ENCODE data around the gene BCOR. TPM values are rescaled to one million over a fixed set of nuclear protein-coding genes. Genes with fewer than 3 reads are reported as not detected.

BCOR gene
- total RNA-seq, 4 donors from 2014 or later: 19.9 to 32.5 (median 26.0) TPM

- 45% methylated on average over 7 of the region's 7 CpGs for WGBS
- Histone ChIP-seq H3K4me1 (peaks cover 21 to 100% (median 76%) of the 10 kb centered on the region in 4 donors), H3K4me3 (peak overlapping the region; percentile 48 to 61 (median 50)), H3K27me3 (peaks cover 0 to 28% (median 0%) of the 10 kb centered on the region in 4 donors), H3K36me3 (no peaks in the 10 kb centered on the region), H3K27ac (replicated peaks in 1 of 4) (peak overlapping the region in 1 of 4 donors; percentile 77), H3K9me3 (no peaks in the 10 kb centered on the region)
- intact Hi-C loops (cut with DNase I): loop anchor here (5.0 to 10.0 kb wide), 2 partner anchors 81 to 356 kb away; no protein-coding TSS in a partner anchor
- DNase-seq (ENCODE audit: extremely low spot score): no peak
- TF ChIP-seq EP300 (IDR thresholded peaks at IDR 0.05) (no peak), CTCF (IDR thresholded peaks at IDR 0.05) (no peak), POLR2AphosphoS5 (IDR thresholded peaks at IDR 0.05) (no peak), POLR2A (IDR thresholded peaks at IDR 0.05; ENCODE audit: low read depth) (no peak)
Measured at GRCh38 chrX:40090961-40091360, 6.8 kb downstream of the BCOR start.

GRCh38 chrX:40090050-40090804 lies 7.5 kb downstream of the BCOR start:
- Histone ChIP-seq H3K4me1 (peaks cover 21 to 100% (median 84%) of the 10 kb centered on the region in 4 donors), H3K27ac (replicated peaks in 1 of 4) (peak overlapping the region; percentile 61 to 80 (median 70))
- no peak for DNase-seq (ENCODE audit: extremely low spot score)

GRCh38 chrX:40088803-40089540 lies 8.8 kb downstream of the BCOR start:
- DNase-seq (ENCODE audit: extremely low spot score): no peak
- peaks cover 27 to 100% (median 93%) of the 10 kb centered on the region in 4 donors for H3K4me1 ChIP-seq
- TF ChIP-seq POLR2AphosphoS5 (IDR thresholded peaks at IDR 0.05) (no peak), POLR2A (IDR thresholded peaks at IDR 0.05; ENCODE audit: low read depth) (no peak), CTCF (IDR thresholded peaks at IDR 0.05) (no peak), EP300 (IDR thresholded peaks at IDR 0.05) (no peak)
- intact Hi-C loops (cut with DNase I): loop anchor here (5.0 kb wide), 2 partner anchors 77 to 182 kb away; no protein-coding TSS in a partner anchor
- H3K4me3 ChIP-seq: no peak overlapping the region
- H3K27me3 ChIP-seq: peaks cover 0 to 18% (median 0%) of the 10 kb centered on the region in 4 donors
- no peaks in the 10 kb centered on the region for H3K9me3 ChIP-seq
- no peaks in the 10 kb centered on the region for H3K36me3 ChIP-seq
- H3K27ac ChIP-seq (replicated peaks in 1 of 4): peak overlapping the region; percentile 63 to 80 (median 74)
- WGBS: 28% methylated on average over 9 of the region's 9 CpGs

More at GRCh38 chrX:40090050-40090804, 7.5 kb downstream of the BCOR start:
- no peaks in the 10 kb centered on the region for H3K9me3 ChIP-seq
- peaks cover 0 to 28% (median 0%) of the 10 kb centered on the region in 4 donors for H3K27me3 ChIP-seq
- H3K4me3 ChIP-seq: peak overlapping the region; percentile 48 to 61 (median 50)
- 4% methylated on average over 38 of the region's 63 CpGs for WGBS
- TF ChIP-seq POLR2A (IDR thresholded peaks at IDR 0.05; ENCODE audit: low read depth) (no peak), POLR2AphosphoS5 (IDR thresholded peaks at IDR 0.05) (no peak), EP300 (IDR thresholded peaks at IDR 0.05) (no peak), CTCF (IDR thresholded peaks at IDR 0.05) (no peak)
- H3K36me3 ChIP-seq: no peaks in the 10 kb centered on the region
- intact Hi-C loops (cut with DNase I): loop anchor here (5.0 to 10.0 kb wide), 2 partner anchors 82 to 355 kb away; no protein-coding TSS in a partner anchor

GRCh38 chrX:40088299-40088625 lies 9.5 kb downstream of the BCOR start:
- WGBS: 28% methylated on average over 5 of the region's 5 CpGs
- TF ChIP-seq EP300 (IDR thresholded peaks at IDR 0.05) (no peak), POLR2AphosphoS5 (IDR thresholded peaks at IDR 0.05) (no peak), POLR2A (IDR thresholded peaks at IDR 0.05; ENCODE audit: low read depth) (no peak), CTCF (IDR thresholded peaks at IDR 0.05) (no peak)

More at GRCh38 chrX:40088299-40088625, 9.5 kb downstream of the BCOR start:
- Histone ChIP-seq H3K27ac (replicated peaks in 1 of 4) (peak overlapping the region; percentile 63 to 80 (median 74)), H3K4me3 (no peak overlapping the region), H3K4me1 (peaks cover 33 to 100% (median 93%) of the 10 kb centered on the region in 4 donors), H3K36me3 (no peaks in the 10 kb centered on the region), H3K9me3 (no peaks in the 10 kb centered on the region), H3K27me3 (peaks cover 0 to 18% (median 0%) of the 10 kb centered on the region in 4 donors)
- no peak for DNase-seq (ENCODE audit: extremely low spot score)
- intact Hi-C loops (cut with DNase I): loop anchor here (5.0 kb wide), 2 partner anchors 76 to 181 kb away; no protein-coding TSS in a partner anchor

Data from esophagus muscularis mucosa (tissue), 4 donors.